Ishikawa (cell line): ENCODE data around the gene KIF13A.

Experiments
- CEBPB ChIP-seq: IDR thresholded peaks from 2 replicates; pipeline ENCODE4 v1.6.1; 2012
- CREB1 ChIP-seq: IDR thresholded peaks from 2 replicates; pipeline ENCODE4 v1.6.1; 2012; ENCODE audit warnings: low read depth
- EGR1 ChIP-seq: IDR thresholded peaks from 2 replicates; pipeline ENCODE4 v1.6.1; 2012
- EP300 ChIP-seq: IDR thresholded peaks from 2 replicates; pipeline ENCODE4 v1.6.1; 2012; ENCODE audit warnings: borderline replicate concordance
- FOXM1 ChIP-seq: IDR thresholded peaks from 2 replicates; pipeline ENCODE4 v1.6.1; 2012; ENCODE audit warnings: low read depth, borderline replicate concordance
- NFIC ChIP-seq: IDR thresholded peaks from 2 replicates; pipeline ENCODE4 v1.6.1; 2012
- RAD21 ChIP-seq: IDR thresholded peaks from 2 replicates; pipeline ENCODE4 v1.6.1; 2012; ENCODE audit warnings: low read depth
- TAF1 ChIP-seq: IDR thresholded peaks from 2 replicates; pipeline ENCODE4 v1.6.1; 2012; ENCODE audit warnings: low read depth, mild to moderate bottlenecking
- TCF12 ChIP-seq: IDR thresholded peaks from 2 replicates; pipeline ENCODE4 v1.6.1; 2012; ENCODE audit warnings: low read depth
- TEAD4 ChIP-seq: IDR thresholded peaks from 2 replicates; pipeline ENCODE4 v1.6.1; 2012
- YY1 ChIP-seq: IDR thresholded peaks from 2 replicates; pipeline ENCODE4 v1.6.1; 2012; ENCODE audit warnings: low read depth
- ZBTB7A ChIP-seq: IDR thresholded peaks from 2 replicates; pipeline ENCODE4 v1.6.1; 2012; ENCODE audit warnings: low read depth
- TF ChIP-seq, protein P1 (sequence below): IDR thresholded peaks from 2 replicates; pipeline ENCODE4 v1.6.1; 2012; ENCODE audit warnings: low read depth, mild to moderate bottlenecking
- TF ChIP-seq, protein P2 (sequence below): IDR thresholded peaks from 2 replicates; pipeline ENCODE4 v1.6.1; 2012
- TF ChIP-seq, protein P3 (sequence below): IDR thresholded peaks from 2 replicates; pipeline ENCODE4 v1.6.1; 2012

The KIF13A gene

DNA sequence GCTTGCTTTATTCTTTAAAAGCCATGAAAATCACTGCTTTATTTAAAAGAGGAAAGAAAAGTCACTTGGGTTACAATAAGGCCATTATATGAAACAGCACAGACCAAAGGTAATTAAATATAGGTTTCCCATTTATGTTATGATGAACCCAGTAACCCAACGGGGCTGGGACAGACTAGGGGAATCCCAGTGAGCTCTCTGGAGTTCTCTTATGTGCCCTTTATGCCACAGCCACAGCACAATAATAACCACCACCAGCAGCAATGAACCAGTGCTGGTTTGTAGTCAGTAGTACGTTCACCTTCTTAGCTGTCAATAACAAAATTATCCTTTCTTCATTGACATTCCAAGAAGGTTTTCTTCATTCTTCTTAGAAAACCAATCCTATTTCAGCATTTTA, 87.4 kb downstream of the KIF13A start:
- TF ChIP-seq ZBTB7A: no peak

DNA sequence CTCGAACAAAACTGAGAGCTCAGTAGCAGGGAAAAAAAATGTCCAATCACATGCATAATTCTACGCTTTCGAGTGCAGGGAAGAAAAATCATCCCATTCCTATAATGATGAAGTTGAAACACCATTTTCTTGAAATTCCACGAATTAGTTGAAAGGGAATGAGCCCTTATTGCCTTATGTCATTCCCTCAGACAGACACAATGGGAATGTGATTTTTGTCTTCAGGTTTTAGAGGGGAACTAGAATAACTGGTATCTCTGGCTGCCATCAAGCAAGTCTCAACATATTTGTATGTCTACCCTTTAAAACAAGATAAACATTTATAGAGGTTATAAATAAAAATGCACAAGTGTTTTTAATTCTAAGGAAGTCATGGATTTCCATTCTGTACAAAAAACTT, 87.9 kb downstream of the KIF13A start:
- TF ChIP-seq CREB1: no peak
- no peak for TF ChIP-seq RAD21
- no peak for TF ChIP-seq TCF12

DNA sequence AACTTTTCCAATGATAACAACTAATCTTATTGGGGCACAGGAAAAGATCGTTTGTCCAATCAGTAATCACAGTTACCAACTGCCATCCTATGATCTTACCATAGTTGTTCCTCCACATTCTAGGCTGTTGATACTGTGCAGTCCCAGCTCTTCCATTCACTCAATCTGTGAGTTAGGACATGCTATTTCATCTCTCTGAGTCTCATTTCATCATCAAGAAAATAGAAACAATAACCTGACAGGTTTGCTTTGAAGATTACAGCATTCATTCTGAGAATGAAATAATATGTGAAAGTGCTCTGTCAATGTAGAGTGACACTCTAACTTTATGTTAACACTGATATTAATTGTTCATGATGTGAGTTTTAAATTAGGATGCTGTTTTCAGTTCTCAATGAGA, 89.8 kb downstream of the KIF13A start:
- TF ChIP-seq TEAD4 (no peak), TAF1 (no peak), CEBPB (no peak), CREB1 (no peak), YY1 (no peak), ZBTB7A (no peak), NFIC (no peak), EP300 (no peak), FOXM1 (no peak), RAD21 (no peak), EGR1 (no peak), TCF12 (no peak)
- TF ChIP-seq, protein P1, sequence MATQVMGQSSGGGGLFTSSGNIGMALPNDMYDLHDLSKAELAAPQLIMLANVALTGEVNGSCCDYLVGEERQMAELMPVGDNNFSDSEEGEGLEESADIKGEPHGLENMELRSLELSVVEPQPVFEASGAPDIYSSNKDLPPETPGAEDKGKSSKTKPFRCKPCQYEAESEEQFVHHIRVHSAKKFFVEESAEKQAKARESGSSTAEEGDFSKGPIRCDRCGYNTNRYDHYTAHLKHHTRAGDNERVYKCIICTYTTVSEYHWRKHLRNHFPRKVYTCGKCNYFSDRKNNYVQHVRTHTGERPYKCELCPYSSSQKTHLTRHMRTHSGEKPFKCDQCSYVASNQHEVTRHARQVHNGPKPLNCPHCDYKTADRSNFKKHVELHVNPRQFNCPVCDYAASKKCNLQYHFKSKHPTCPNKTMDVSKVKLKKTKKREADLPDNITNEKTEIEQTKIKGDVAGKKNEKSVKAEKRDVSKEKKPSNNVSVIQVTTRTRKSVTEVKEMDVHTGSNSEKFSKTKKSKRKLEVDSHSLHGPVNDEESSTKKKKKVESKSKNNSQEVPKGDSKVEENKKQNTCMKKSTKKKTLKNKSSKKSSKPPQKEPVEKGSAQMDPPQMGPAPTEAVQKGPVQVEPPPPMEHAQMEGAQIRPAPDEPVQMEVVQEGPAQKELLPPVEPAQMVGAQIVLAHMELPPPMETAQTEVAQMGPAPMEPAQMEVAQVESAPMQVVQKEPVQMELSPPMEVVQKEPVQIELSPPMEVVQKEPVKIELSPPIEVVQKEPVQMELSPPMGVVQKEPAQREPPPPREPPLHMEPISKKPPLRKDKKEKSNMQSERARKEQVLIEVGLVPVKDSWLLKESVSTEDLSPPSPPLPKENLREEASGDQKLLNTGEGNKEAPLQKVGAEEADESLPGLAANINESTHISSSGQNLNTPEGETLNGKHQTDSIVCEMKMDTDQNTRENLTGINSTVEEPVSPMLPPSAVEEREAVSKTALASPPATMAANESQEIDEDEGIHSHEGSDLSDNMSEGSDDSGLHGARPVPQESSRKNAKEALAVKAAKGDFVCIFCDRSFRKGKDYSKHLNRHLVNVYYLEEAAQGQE: no peak
- TF ChIP-seq, protein P2, sequence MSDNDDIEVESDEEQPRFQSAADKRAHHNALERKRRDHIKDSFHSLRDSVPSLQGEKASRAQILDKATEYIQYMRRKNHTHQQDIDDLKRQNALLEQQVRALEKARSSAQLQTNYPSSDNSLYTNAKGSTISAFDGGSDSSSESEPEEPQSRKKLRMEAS: no peak
- TF ChIP-seq, protein P3, sequence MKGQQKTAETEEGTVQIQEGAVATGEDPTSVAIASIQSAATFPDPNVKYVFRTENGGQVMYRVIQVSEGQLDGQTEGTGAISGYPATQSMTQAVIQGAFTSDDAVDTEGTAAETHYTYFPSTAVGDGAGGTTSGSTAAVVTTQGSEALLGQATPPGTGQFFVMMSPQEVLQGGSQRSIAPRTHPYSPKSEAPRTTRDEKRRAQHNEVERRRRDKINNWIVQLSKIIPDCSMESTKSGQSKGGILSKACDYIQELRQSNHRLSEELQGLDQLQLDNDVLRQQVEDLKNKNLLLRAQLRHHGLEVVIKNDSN: no peak

DNA sequence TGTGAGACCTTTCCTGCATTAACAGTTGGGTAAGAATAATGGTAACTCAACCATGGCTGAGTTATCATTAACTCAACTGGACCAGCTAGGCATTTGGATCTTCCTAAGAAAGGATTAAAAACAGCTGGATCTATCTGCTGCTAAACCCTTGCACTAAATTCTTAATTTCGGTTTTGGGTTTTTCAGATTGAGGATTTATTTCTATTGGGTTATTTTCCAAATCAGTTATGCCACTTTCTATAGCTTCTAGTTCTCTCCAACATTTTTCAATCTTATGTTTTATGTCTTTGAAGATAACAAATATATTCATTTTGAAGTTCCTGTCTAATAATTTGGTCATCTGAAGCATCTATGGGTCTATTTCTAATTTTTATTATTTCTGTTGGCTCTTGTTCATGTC, 92.5 kb downstream of the KIF13A start:
- TF ChIP-seq CEBPB (no peak), RAD21 (no peak), TCF12 (no peak), FOXM1 (no peak), NFIC (no peak), ZBTB7A (no peak), CREB1 (no peak), EP300 (no peak), EGR1 (no peak), YY1 (no peak), TAF1 (no peak), TEAD4 (no peak)
- TF ChIP-seq, protein P3: no peak
- TF ChIP-seq, protein P1: no peak
- TF ChIP-seq, protein P2: no peak

DNA sequence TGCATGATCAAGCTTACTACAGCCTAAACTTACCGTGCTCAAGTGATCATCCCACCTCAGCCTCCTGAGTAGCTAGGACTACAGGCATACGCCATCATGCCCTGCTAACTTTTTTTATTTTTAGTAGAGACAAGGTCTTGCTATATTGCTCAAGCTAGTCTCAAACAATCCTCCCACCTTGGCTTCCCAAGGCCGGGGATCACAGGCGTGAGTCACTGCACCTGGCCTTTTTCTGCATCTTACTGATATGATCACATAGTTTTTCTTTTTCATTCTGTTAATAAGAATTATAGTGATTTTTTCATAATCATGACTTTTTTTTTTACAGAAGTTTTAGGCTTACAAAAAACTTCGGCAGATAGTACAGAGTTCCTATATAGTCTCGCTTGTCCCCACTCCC, 93.2 kb downstream of the KIF13A start:
- no peak for TF ChIP-seq EP300
- TF ChIP-seq EGR1: no peak
- no peak for TF ChIP-seq NFIC
- TF ChIP-seq YY1: no peak
- no peak for TF ChIP-seq TAF1
- TF ChIP-seq, protein P1: no peak
- no peak for TF ChIP-seq CEBPB
- TF ChIP-seq TCF12: no peak
- TF ChIP-seq TEAD4: no peak
- no peak for TF ChIP-seq CREB1
- TF ChIP-seq ZBTB7A: no peak
- TF ChIP-seq, protein P2: no peak
- TF ChIP-seq, protein P3: no peak
- no peak for TF ChIP-seq RAD21
- no peak for TF ChIP-seq FOXM1
